GM18861 (cell line): Measurements from ENCODE around the gene FOSL1.
"Not testable (repeated sequence)": the region's sequence is repeated elsewhere in the genome, so short reads cannot be mapped to it uniquely, and the experiment has no call there.

Experiments
- ATAC-seq: cut with Tn5 transposase; IDR thresholded peaks from one replicate; pipeline ENCODE4 v1.9.1; 2021; ENCODE audit not compliant: unreplicated experiment

The FOSL1 gene

DNA sequence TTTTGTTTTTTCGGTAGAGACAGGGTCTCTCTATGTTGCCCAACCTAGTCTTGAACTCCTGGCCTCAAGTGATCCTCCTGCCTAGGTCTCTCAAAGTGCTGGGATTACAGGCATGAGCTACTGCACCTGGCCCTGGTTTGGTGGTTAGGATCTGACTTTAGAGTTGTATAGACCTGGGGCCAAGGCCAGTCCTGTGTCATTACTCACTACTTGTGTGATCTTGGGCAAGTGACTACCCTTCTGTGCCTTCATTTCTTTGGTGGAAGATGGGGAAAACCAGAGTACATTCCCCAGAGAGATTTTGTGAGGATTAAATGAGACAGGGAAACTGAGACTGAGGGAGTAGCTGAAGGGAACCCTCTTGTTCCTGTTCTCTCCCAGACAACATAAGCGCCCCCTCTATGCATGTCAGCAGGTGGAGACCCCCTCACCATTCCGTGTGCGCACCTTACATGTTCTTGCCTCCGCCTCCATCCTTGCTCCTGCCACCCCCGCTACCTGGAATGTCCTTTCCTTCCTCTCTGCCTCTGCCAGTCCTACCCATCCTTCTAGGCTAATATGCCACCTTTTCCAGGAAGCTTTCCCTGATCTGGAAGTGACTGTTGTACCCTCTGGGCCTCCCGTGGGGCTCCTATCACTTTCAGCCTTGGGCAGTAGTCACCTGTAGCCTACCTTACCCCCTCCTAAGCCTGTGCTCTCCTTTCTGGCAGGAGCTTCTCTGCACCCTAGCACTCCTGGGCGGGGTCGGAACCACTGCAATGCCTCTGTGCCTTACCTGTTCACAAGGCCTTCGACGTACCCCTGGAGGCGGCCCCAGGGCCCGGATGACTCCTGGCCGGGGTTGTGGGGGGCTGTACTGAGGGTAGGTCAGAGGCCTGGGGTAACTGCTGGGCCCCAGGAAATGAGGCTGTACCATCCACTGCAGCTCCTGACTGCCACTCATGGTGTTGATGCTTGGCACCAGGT is 3.9 kb downstream of the FOSL1 start:
- ATAC-seq: no peak

DNA sequence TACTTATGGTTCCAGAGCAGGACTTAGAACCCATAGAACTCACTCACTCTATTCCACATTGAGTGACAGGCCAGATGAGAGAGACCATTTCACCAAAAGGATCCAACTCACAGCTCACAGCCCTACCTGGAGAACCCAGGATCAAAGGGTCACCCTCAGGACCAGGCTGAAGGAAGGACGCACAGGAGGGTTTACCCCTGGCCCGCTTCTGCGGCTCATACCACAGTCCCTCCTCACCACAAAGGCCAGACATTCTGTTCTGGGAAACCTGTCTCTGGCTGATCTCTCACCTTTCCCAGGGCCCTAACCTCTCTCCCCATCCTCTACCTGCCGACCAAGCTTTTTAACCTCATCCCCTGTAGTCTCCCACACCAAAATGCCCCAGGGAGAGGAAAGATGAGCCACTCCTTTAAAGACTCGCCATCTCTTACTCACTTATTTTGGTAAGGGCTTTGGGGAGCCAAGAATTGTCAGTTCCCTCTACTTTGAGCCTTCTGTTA is 4.7 kb downstream of the FOSL1 start:
- ATAC-seq: no peak

DNA sequence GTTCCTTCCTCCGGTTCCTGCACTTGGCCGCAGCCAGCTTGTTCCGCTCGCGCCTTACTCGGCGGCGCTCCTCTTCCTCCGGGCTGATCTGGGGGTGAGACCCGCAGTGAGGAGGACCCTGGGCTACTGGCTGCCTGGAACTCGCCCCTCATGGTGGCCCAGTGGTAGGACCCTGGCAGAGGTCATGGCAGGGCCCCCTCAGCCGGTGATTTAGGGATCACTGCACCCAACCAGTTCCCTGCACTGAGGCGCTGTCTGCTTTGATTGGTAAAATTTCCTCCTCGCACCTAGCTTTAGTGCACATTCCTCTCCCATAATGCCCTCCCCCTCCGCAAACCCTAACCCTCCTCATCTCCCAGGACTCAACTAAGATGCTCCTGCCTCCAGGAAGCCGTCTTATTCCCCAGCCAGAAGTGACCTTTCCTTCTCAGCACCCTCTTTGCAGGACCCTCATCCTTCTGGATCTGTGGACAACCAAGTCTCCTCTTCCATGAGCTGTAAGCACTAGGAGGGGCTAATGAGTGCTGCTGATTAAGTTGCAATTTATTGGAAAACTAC is 6.1 kb downstream of the FOSL1 start:
- ATAC-seq: no peak

DNA sequence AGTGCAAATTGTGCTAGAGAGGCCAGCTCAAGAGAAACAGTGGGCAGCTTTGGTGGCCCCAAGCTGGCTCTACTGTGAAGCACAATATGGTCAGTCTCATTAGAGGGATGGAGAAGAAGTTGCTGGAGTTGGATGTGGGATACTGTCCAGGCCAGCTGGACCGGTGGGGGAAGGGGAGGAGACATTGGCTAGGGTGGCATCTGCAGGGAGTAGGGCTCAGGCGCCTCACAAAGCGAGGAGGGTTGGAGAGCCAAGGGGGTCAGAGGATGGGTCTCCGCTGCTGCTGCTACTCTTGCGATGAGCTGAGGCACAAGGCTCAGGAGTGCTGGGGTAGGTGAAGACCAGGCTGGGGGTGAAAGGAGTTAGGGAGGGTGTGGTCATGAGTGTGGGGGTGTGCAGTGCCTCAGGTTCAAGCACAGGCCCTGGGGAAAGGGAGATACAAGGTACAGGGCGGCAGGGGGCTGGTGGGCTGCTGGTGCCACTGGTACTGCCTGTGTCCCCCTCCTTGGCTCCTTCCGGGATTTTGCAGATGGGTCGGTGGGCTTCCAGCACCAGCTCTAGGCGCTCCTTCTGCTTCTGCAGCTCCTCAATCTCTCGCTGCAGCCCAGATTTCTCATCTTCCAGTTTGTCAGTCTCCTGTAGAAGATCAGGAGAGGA is 7.4 kb downstream of the FOSL1 start:
- ATAC-seq: no peak

DNA sequence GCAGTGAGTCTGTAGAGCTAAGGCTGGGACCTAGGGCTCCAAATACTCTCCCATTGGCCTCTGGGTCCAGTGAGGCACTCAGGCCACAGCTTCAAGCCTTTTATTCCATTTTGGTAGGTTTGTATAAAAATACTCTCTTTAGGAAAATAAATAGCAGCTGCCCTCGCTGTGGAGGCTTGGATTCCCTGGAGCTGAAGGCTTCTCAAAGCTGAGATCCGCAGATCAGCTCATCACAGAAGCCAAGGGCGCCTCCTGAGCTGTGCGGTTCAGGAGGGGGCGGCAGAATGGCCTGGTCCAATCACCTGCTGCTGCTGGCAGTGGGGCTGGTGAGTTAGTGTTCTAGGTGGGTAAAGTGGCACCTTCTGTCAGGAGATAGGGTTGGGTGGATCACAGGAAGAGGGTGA is 8.0 kb downstream of the FOSL1 start:
- ATAC-seq: not testable (repeated sequence)

DNA sequence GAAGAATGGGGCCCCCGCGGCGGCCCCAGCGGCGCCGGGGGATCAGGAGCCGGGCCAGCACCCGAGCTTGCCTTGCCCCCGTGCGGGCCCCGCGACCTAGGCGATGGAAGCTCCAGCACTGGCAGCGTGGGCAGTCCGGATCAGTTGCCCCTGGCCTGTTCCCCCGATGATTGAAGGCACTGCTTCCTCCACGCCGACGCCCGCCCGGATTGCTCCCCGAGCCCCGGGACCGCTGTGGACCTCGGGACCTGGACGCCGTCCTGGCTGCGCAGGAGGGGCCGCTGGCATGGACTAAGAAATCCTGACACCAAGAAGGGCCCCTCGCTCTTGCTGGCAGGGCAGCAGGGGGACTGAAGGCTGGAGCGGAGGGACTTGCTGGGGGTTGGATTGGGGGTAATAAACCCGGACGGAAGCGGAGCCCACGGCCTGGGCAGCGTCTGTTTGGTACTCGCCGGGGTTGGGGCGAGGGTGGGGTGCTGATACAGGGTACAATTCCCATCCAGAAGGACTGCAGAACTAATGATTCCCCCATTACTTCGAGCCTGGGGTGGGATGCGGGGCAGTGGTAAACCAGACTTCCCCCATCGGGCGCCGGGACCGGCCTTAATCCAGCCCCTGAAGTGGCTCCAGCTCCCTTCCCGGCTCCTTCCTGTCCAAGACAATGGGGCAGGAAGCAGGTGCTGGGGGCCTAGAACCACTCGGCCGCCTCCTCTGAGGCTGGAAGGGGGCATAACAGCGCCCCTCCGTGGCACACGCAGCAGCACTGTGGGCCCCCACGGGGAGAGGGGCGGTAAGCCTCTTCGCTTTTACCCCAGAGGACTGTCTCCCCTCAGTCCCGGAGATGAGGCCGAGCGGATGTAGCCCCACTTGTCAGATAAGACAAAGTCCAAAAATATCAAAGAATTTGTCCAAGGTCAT is 8.7 kb downstream of the FOSL1 start:
- no peak for ATAC-seq

DNA sequence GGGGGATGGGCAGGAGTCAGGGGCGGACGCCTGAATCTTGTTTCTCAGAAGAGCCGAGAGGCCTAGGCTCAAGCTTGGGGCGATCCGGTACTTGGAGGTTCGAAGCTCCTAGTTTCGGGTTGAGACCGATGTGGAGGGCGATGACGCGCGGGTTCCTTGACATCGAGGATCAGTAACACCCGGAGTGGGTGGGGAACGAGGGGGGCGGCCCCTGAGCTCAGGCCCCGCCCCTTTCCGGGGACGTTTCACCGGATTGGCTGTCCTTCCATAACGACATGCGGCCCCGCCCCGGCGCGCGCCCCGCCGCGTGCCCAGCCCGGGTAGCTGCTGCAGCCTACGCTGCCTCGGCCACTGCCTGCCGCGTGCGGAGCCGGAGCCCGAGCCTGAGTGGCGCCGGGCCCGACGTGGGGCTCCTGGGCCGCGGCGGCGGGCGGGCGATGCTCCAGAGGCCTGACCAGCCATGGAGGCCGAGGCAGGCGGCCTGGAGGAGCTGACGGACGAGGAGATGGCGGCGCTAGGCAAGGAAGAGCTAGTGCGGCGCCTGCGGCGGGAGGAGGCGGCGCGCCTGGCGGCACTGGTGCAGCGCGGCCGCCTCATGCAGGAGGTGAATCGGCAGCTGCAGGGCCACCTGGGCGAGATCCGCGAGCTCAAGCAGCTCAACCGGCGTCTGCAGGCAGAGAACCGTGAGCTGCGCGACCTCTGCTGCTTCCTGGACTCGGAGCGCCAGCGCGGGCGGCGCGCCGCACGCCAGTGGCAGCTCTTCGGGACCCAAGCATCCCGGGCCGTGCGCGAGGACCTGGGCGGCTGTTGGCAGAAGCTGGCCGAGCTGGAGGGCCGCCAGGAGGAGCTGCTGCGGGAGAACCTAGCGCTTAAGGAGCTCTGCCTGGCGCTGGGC is 9.6 kb downstream of the FOSL1 start, which contains the start of gene CCDC85B:
CCDC85B (plus strand) TSS at position 350 of the 895 bp plus-strand sequence; CDS start at position 461, 111 bp downstream.
- peak; percentile 50 for ATAC-seq

DNA sequence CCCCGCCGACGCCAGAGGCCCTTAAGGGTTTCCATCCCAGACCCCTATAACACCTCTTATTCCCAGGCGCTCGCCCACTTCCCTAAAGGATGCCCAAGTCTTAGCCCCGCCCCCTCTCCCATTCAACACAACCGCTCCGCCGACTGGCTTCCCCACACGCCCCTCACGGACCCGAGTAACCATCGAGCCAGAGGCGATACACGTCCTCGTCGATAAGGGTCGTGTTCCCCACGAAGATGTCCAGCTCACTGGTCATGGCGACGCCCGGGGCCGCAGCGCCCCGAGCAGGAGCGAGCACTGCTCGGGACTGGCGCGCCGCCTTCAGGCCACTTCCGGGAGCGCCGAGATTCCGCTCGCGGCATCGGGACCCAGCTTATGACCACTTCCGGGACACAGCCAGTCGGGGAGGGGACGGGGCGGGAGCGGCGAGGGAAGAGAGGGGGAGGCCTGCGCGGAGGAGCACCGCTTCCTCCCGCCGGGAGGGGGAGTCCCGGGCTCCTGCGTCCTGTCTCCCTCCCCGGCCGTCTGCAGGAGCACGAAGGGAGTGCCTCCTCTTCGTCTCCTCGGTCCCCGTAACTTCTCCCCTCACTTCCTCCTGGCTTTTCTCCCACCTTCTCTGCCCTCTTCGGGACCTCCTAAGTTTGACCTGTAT is 11.9 kb downstream of the FOSL1 start, which contains the start of gene FIBP:
FIBP (minus strand) TSS at position 309 of the 652 bp plus-strand sequence; CDS start at position 256, 53 bp downstream.
- ATAC-seq: no peak

DNA sequence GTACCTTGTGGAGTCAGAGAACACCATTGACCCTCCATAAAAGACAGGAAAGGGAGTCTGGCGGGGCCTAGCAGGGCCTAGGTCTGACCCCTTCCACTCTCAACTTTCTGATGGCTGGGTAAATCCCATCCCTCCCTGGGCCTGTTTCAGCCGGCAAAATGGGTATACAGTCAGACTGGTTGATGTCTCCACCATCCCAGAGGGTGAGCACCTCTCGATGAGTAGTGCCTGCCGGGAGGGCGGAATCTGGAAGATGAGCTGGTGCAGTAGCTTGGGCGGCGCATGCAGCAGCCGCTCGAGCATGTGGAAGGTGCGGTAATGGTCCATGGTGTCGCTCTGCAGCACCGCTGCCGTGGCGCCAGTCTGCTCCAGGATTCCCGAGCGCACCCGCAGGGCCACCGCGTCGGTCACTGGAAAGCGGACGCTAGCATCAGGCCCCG is 12.4 kb downstream of the FOSL1 start:
- no peak for ATAC-seq

DNA sequence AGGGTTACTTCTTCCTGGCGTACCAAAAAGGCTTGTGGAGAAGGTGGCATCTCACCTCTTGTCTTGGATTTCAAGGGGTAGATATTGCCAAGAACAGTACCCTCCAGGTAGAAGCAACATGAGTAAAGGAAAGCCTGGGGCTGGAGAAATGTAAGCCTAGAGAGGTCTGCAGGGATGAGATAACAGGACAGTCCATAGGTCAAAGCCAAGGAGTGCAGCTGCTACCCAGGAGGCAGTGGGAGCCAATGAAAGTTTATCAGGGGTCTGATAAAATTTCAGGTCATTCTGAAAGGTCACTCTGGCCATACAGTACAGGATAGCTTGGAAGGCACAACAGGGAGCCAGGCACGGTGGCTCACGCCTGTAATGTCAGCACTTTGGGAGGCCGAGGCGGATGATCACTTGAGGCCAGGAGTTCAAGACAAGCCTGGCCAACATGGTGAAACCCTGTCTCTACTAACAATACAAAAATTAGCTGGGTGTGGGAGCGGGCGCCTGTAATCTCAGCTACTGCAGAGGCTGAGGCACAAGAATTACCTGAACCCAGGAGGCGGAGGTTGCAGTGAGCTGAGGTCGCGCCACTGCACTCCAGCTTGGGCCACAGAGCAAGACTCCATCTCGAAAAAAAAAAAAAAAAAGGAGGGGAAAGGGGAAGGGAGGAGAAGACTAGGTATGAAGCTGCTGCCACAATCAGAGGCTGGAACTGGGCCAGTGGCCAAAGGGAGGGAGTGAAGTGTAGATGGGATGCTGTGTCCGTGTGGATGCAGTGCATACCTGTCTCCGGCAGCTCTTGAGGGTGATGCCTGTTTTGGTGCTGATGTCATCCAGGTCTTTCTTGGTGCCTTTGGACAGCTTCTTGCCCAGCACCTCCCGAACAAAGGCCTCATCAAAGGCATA is 13.1 kb downstream of the FOSL1 start:
- ATAC-seq: no peak

DNA sequence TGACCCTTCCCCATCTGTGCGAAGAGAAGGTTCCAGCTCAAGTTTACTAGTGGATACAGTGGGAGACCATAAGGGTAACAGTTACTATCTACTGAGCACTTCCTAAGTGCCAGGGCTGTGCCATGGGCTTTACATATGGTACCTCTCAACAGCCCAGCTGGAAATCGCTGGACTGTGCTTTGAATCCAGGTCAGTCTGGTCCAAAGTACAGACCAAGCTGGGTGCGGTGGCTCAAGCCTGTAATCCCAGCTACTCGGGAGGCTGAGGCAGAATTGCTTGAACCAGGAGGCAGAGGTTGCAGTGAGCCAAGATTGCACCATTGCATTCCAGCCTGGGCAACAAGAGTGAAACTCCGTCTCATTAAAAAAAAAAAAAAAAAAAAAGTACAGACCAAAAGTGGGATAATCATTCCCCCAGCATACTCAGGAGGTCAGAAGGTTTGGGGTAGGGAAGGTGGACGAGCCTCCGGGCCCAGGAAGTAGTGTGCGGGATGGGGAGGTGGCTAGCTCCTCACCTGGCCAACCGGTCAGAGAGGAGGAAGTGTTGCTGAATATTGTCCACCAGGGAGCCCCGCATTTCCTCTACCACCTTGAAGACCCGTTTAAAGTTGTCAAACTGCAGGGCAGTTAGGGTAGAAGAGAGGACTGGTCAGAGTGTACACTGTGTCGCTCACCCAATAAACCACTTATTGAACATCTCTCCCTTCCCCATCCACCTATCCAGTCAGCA is 14.2 kb downstream of the FOSL1 start:
- ATAC-seq: no peak

DNA sequence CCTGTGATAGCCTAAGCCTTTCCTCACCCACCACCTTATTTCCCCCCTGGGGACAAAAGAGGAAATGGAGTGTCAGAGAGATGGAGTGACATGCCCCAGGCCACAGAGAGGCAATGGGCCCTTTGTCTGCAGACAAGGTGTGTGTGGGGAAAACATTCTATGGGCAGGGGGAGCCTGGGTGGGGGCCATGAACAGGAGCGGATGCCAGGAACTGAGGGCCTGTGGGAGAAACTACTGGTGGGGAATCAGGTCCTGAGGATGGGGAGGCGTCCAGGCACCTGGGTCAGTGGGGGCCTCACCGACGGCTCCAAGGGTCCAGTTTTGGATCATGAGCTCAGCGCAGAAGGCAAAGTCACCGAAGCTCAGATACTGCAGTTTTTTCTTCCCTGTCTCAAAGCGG is 15.0 kb downstream of the FOSL1 start:
- no peak for ATAC-seq

DNA sequence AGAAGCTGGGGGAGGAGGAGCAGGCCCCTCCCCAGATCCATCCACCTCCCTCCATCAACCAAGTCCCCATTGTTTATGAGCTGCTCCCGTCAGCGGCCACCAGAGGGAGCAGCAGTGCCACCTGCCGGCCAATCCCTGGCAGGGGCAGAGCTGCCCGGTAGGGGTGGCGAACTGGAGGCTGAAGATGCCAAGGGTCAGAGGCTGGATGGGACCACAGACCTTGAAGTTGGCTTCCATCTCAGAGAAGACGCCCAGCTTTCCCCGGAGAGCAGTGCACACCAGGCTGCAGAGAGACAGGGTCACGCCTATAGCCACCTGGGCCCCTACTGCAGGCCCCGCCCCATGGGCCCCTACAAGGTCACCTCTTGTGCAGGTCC is 15.5 kb downstream of the FOSL1 start:
- ATAC-seq: peak; percentile 33

DNA sequence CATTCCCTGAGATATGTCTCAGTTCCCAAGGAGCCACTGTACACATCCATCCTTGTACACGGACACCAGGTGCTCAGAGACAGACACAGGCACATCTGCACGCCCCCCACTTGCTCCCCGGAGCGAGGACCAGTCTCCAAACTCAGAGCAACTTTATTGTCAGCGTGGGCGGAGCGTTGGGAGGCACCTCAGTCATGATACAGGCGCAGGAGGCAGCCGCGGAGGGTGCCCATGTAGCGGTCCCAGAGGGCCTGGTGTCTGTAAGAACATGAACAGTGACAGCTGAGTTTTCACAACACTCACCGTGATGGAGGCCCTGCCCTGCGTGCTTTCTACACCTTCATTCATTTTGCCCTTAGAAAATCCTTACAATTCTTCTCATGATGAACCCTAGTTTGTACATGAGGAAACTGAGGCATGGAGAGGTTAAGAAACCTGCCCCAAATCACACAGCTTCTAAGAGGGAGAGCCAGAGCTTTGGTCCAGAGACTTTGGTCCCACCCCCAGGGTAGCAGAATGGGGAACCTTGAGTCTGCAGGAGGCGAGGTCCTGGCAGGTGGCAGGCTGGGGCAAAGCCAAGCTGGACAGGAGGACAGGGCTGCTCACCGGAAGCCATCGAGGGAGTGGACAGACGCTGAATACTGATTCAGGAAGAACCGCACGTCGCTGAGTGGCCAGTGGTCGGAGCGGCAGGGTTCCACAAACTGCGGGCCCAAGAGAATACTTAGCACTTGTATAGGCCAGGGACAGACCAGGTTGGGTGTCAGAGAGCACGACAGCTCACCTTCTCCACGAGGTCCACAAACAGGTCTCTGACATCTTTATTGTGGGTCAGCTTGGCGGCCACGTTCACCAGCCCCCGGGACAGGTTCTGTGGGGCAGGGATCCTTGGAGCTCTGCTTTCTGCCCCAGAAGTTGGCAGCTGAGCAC is 16.1 kb downstream of the FOSL1 start:
- no peak for ATAC-seq

DNA sequence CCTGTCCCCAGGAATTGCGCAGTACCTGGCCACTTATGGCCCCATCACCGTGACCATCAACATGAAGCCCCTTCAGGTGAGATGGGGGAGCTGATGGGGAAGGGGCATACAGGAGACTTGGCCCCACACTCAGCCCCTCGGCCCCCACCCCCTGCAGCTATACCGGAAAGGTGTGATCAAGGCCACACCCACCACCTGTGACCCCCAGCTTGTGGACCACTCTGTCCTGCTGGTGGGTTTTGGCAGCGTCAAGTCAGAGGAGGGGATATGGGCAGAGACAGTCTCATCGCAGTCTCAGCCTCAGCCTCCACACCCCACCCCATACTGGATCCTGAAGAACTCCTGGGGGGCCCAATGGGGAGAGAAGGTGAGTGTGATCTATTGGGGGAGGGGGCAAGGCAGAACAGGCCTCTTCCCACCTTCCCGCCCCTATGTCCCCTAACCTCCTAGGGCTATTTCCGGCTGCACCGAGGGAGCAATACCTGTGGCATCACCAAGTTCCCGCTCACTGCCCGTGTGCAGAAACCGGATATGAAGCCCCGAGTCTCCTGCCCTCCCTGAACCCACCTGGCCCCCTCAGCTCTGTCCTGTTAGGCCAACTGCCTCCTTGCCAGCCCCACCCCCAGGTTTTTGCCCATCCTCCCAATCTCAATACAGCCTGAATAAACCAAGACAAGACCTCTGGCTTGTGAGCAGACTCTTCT is 17.0 kb downstream of the FOSL1 start:
- no peak for ATAC-seq
